Measurements from ENCODE around the gene NEXMIF.
"Not testable (repeated sequence)": the region's sequence is repeated elsewhere in the genome, so short reads cannot be mapped to it uniquely, and the experiment has no call there.

Gene NEXMIF

GRCh38 chrX:74925225-74926088 is at the start of gene NEXMIF:
Gene NEXMIF (minus strand): TSS chrX:74925452.
- no peak for DNase-seq (ENCODE audit: low spot score)

- not testable (repeated sequence) for DNase-seq (ENCODE audit: low spot score)
Observed at GRCh38 chrX:74961962-74962361, 36.7 kb upstream of the NEXMIF start.

DNA sequence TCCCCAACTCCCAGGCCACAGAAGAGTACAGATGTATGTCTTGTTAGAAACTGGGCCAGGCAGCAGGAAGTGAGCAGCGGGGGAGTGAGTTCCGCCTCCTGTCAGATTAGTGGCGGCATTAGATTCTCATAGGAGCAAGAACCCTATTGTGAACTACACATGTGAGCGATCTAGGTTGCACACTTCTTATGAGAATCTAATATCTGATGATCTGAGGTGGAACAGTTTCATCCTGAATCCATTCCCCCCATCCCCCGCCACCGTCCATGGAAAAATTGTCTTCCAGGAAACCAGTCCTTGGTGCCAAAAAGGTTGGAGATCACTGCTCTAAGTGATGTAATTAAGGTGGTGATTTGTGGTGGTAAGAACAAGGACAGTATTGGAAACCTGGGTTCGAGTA is 24.5 kb upstream of the NEXMIF start:
- DNase-seq (ENCODE audit: low spot score) = no peak

DNA sequence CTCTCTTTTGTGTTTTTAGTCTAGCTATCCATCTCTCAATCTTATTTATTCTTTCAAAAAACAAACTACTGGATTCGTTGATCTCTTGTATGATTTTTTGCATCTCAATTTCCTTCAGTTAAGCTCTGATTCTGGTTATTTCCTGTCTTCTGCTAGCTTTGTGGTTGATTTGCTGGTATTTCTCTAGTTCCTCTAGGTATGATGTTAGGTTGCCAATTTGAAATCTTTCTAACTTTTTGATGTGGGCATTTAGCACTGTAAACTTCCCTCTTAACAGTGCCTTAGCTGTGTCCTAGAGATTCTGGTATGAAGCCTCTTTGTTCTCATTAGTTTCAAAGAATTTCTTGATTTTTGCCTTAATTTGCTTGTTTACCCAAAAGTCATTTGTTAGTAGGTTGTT is 15.2 kb upstream of the NEXMIF start:
- no peak for DNase-seq (ENCODE audit: low spot score)

GRCh38 chrX:74931214-74931613 is 6.0 kb upstream of the NEXMIF start:
- peak; percentile 6 for DNase-seq (ENCODE audit: low spot score)

GRCh38 chrX:74924449-74925224 is 615 bp downstream of the NEXMIF start:
- peak; percentile 43 for DNase-seq (ENCODE audit: low spot score)

DNA sequence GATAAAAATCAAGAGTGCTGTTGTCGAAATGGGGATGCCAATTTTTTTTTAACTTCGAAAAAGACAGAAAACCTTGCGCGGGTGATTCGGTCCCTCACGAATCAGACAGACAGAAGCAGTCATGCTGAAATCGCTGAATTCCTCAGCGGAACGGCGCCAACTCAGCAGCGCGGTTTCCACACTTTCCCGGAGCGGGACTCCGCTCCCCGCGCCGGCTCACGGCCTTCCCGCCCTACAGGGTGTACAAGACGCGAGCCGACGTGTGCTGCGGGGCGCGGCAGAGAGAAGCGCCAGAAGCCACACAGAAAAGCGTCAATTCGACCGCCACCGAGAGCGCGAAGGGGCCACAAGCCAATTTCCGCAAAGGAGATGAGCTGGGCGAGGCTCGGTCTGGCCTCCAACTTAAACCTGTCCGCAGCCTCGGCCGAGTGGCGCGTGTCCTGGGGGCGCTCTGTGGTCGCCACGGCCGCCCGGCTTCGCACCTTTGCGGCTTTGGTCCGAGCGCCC is 1.3 kb downstream of the NEXMIF start:
- peak; percentile 36 for DNase-seq (ENCODE audit: low spot score)

GRCh38 chrX:74922922-74923543 is 2.2 kb downstream of the NEXMIF start:
- no peak for DNase-seq (ENCODE audit: low spot score)

DNA sequence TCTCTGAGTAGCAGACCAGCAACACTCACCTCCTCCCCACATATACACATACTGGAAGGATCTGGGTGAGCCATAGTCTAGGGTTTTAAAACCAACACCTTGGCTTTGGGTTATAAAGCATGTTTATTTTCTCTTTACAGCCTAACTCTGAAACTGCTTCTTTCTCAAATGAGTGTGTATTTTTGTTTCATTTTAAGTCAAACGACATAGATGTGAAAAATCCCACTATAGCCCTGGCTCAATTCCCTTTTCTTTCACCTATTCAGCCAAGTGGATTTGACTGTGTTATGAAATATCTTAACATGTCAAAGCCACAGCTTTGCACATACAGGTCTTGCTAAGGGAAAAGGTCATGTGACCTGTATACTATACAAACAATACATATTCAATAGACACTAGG is 13.8 kb downstream of the NEXMIF start:
- no peak for DNase-seq (ENCODE audit: low spot score)

DNA sequence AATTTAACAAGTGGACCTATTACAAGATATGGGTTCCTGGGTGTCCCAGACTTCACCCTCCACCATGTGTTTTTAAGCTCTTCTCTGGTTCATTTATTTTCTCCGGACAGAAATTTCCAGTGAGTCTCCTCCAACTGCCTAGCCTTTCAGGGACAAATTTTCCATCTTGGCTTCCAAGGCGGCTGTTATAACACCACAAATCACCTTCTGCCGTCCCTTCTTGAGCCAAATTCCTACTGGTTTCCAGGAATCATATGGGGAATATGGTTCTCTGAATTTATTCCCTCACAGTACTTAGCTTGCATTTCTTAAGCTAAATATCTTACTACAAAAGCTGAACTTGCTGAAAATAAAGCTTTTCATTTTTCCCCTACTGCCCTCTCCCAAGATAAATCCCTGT is 18.8 kb downstream of the NEXMIF start:
- DNase-seq (ENCODE audit: low spot score) = no peak

DNA sequence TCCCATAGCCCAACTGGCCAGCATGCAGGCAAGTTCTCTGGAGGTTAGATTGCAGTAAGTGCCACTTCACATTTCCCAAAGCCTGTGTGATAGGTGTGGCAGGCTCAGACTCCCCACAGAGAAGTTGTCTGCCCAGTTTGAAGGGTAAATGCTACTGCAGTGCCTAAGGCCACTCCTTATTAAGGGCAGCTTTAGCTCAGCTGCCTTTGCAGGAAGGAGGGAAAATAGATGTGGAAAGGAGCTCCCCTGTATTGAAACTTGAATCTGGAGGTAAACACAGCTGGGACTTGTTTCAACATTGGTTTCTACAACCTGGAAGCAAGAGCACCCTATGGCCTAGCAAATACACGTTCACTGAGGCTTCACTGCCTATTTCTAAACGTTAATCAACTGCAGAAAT is 22.4 kb downstream of the NEXMIF start:
- no peak for DNase-seq (ENCODE audit: low spot score)

GRCh38 chrX:74892561-74892960 is 32.7 kb downstream of the NEXMIF start:
- DNase-seq (ENCODE audit: low spot score) = no peak

DNA sequence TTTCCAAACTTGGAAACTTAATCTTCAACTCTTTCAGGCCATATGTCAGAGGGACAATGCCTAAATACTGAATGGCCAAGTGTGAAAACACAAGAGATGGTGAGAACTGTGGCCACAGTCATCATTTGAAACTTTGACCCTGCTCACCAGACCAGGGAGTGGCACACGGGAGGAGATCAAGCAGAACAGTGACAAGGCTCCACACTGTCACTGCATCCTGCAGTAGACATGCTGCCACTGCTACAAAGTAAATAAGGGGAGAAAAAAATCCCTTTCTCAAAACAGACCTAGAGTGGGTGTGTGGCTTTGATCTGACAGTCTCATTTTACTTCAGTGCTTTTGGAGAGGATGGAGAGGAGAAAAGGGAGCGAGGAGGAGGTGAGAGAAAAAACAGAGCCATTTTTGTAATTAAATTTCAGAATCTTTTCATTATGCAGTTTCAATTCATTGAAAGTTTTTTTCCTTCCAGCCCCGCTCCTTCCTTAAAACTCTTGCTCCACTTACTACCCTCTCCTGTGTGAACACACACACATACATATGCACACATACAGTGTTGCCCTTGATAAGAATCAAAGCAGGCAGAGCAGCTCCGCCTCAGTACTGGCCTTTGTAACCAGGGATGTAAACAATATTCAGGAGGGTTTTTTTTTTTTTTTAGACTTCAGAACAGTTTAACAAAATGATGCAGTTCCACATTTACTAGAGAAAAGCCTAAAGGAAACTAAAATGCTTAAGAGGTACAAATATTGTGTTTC is 34.4 kb downstream of the NEXMIF start:
- peak; percentile 3 for DNase-seq (ENCODE audit: low spot score)

DNA sequence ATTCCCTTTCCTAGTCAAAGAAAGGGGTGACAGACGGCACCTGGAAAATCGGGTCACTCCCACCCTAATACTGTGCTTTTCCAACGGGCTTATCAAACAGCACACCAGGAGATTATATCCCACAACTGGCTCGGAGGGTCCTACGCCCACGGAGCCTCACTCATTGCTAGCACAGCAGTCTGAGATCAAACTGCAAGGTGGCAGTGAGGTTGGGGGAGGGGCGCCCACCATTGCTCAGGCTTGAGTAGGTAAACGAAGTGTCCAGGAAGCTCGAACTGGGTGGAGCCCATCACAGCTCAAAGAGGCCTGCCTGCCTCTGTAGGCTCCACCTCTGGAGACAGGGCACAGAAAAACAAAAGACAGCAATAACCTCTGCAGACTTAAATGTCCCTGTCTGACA is 42.9 kb downstream of the NEXMIF start:
- not testable (repeated sequence) for DNase-seq (ENCODE audit: low spot score)

- no peak for DNase-seq (ENCODE audit: low spot score)
Observed at GRCh38 chrX:74865725-74866124, 59.5 kb downstream of the NEXMIF start.

DNA sequence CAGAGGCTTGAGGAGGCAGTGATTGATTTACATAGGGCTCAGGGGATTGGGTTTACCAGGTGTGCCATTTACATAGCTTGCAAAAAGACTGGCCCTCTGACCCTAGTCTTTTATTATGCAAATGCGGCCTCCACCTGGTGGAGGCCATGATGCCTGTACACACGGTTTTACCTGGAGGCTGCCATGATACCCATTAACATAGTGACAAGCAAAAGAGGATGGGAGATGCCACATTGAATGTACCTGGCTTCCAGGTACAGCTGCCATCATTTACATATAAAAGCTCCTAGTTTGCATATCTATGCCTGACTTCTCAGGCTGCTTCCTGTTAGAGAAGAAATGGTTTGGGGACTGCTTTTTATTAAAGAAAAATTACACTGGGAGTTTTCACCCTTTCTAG is 72.0 kb downstream of the NEXMIF start:
- no peak for DNase-seq (ENCODE audit: low spot score)

DNA sequence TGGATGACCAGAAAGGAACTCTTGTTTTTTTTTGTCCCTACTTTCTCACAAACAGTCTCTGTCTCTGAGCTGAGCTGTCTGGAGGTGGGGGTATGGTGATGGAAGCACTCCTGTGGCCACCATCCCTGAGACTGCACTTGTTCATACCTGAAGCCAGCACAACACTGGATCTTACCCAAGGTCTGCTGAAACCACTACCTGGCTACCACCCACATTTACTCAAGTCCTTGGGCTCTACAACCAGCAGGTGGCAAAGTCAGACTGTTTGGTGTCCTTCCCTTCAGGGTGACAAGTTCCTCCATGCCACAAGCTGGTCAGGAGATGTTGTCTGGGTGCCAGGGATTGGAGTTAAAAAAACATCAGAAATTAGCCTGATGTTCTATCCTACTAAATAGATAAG is 89.7 kb downstream of the NEXMIF start:
- DNase-seq (ENCODE audit: low spot score) = no peak

DNA sequence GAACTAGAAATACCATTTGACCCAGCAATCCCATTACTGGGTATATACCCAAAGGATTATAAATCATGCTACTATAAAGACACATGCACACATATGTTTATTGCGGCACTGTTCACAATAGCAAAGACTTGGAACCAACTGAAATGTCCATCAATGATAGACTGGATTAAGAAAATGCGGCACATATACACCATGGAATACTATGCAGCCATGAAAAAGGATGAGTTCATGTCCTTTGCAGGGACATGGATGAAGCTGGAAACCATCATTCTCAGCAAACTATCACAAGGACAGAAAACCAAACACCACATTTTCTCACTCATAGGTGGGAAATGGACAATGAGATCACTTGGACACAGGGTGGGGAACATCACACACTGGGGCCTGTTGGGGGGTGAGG is 105.5 kb downstream of the NEXMIF start:
- DNase-seq (ENCODE audit: low spot score) = not testable (repeated sequence)

DNA sequence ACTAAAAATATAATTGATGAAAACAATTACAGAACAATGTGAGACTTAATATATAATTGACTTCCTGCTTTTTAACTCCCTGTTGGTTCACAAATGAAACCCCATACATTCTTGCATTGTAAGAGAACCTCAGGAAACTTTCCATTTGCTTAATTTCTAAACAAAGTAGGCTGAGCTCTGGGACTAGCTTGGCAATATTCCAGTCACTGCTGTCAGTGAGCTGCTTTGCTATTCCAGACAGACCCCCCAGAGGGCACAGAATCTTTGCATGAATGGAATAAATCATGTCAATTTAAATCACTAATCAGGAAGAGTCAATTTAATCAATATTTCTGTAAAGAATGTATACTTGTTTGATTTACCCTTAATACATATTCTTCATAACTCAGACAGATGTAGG is 110.6 kb downstream of the NEXMIF start:
- DNase-seq (ENCODE audit: low spot score) = no peak

- no peak for DNase-seq (ENCODE audit: low spot score)
Observed at GRCh38 chrX:74804574-74804973, 120.7 kb downstream of the NEXMIF start.

GRCh38 chrX:74800062-74800461 is 125.2 kb downstream of the NEXMIF start:
- DNase-seq (ENCODE audit: low spot score) = no peak

DNA sequence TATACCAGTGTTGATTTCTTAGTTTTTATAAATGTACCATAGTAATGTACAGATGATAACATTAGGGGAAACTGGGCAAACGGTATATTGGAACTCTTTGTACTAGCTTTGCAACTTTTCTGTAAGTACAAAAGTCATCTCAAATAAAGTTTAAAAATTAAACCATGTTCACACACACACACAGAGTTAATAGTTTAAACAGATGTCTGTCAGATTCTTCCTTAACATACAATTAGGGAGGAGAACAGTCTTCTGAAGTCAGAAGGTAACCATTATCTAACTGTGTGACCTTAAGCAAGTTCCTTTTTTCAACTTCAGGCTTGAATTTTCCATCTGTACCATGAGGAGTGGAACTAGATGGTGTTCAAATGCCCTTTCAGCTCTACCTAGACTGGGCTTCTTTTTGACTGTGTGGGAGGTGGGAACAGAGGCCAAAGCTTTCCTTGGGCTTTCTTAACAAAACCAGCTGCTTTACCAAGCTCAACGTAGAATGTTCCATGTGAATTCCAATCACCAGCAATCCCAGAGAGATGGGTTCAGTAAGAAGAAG is 127.8 kb downstream of the NEXMIF start:
- no peak for DNase-seq (ENCODE audit: low spot score)
